ENCODE measurements around the gene MFSD11. TPM values are rescaled to one million over a fixed set of nuclear protein-coding genes. Genes with fewer than 3 reads are reported as not detected.

The MFSD11 gene
- total and polyA plus RNA-seq, 2 donors (not counting 3 experiments of a cell fraction or from before 2014, with no cell fraction given): 23.5 to 35.2 TPM

DNA sequence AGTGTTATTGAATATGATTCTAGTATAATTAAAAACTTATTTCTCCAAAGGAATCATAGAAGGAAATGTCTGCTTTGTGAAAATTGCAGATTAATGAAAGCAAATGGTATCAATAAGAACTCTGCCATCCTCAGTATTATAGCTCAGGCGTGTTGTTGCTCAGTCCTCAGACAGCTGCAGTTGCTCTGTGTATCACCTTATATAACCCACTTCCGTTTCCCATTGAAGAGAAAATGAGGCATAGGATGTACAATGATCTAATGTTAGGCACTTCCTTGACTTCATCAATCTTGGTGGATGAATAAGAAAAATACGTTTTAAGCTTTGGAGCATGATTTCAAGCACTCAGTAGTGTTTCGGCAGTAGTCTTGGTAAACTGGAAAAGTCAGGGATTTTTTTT, 14.1 kb downstream of the MFSD11 start:
- no peak overlapping the region for H3K9ac ChIP-seq (replicated peaks; ENCODE audit: extremely low read depth, insufficient read depth, low read length)
- intact Hi-C loops (cut with micrococcal nuclease): no loop called here
- H3K9me1 ChIP-seq (replicated peaks; ENCODE audit: control insufficient read depth, extremely low read depth, insufficient read depth, low read length): no peaks in the 10 kb centered on the region
- no peak overlapping the region for H3K4me2 ChIP-seq (ENCODE audit: insufficient read depth, low read length)
- no peaks in the 10 kb centered on the region for H3K79me2 ChIP-seq (ENCODE audit: control insufficient read depth, insufficient read depth, low read length)
- no peak for TF ChIP-seq EZH2 (IDR thresholded peaks at IDR 0.05; ENCODE audit: borderline replicate concordance, low read depth, low read length, severe bottlenecking)
- TF ChIP-seq POLR2A (IDR thresholded peaks at IDR 0.05; ENCODE audit: low read depth, low read length): no peak
- no peak for TF ChIP-seq JUN (IDR thresholded peaks at IDR 0.05; ENCODE audit: borderline replicate concordance, insufficient read depth, insufficient read length, low read depth)
- TF ChIP-seq, protein P1, sequence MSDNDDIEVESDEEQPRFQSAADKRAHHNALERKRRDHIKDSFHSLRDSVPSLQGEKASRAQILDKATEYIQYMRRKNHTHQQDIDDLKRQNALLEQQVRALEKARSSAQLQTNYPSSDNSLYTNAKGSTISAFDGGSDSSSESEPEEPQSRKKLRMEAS (IDR thresholded peaks at IDR 0.05; ENCODE audit: insufficient read depth, insufficient read length): no peak
- TF ChIP-seq GATA2 (IDR thresholded peaks at IDR 0.05; ENCODE audit: insufficient read depth, insufficient read length, low read depth, low read length): no peak
- no peak for TF ChIP-seq POLR2AphosphoS5 (IDR thresholded peaks at IDR 0.05; ENCODE audit: insufficient read depth, low read depth, low read length)
- TF ChIP-seq MYC (IDR thresholded peaks at IDR 0.05; ENCODE audit: low read depth, low read length): no peak
- ChIA-PET CTCF (no interaction called here), POLR2A (no interaction called here)
- H4K20me1 ChIP-seq (replicated peaks; ENCODE audit: control insufficient read depth, extremely low read depth, insufficient read depth, low read length): no peaks in the 10 kb centered on the region
- no peak for DNase-seq (ENCODE audit: low read depth, low spot score)
- H3K36me3 ChIP-seq (ENCODE audit: control insufficient read depth in 2 of 2, extremely low read depth in 1 of 2, insufficient read depth in 2 of 2, low read length in 2 of 2): no peaks in the 10 kb centered on the region
- no peak overlapping the region for H2AFZ ChIP-seq (ENCODE audit: low read depth, low read length)
- H3K4me1 ChIP-seq (ENCODE audit: control insufficient read depth, extremely low read depth, insufficient read depth, low read length): no peaks in the 10 kb centered on the region
- dilution Hi-C loops (cut with MboI; ENCODE audit: extremely low pct_ligation_motif_present, low sequenced_read_pairs): no loop called here
- H3K27me3 ChIP-seq (ENCODE audit: control insufficient read depth in 2 of 2, insufficient read depth in 2 of 2, low read length in 2 of 2): no peaks in the 10 kb centered on the region
- no peak for FAIRE-seq
- no peak overlapping the region for H3K27ac ChIP-seq (ENCODE audit: insufficient read depth, low read depth, low read length)
- no TSS peak for BruUV-seq (replicated peaks)
- no peak overlapping the region for H3K4me3 ChIP-seq (replicated peaks in 1 of 3; ENCODE audit: insufficient read depth in 1 of 3, low read depth in 1 of 3, low read length in 3 of 3)
- no peaks in the 10 kb centered on the region for H3K9me3 ChIP-seq (replicated peaks; ENCODE audit: control insufficient read depth, insufficient read depth, low read length)
